CD4-positive, alpha-beta T cell treated with Interleukin-6 at 100 ng/mL for 8 hours (primary cell): ENCODE results near the gene LIF.
"Not testable (repeated sequence)": the region's sequence is repeated elsewhere in the genome, so short reads cannot be mapped to it uniquely, and the experiment has no call there.

Experiments
- DNase-seq: peaks from one replicate; pipeline ENCODE4 v3.0.0-alpha.2; 2020; ENCODE audit warnings: mixed read lengths, low spot score

The LIF gene

GRCh38 chr22:30241576-30242371 is 4.8 kb downstream of the LIF start:
- no peak for DNase-seq

GRCh38 chr22:30240541-30241417 is 5.8 kb downstream of the LIF start:
- DNase-seq, result no peak

GRCh38 chr22:30239488-30240405 is 6.8 kb downstream of the LIF start:
- no peak for DNase-seq

GRCh38 chr22:30238661-30239487 is 7.7 kb downstream of the LIF start:
- no peak for DNase-seq

GRCh38 chr22:30238136-30238535 is 8.4 kb downstream of the LIF start:
- no peak for DNase-seq

- DNase-seq, result no peak
These were observed 9.7 kb downstream of the LIF start for GRCh38 chr22:30236875-30237274.

GRCh38 chr22:30235687-30236170 is 10.8 kb downstream of the LIF start:
- DNase-seq, result no peak

- DNase-seq, result no peak
These were observed 11.6 kb downstream of the LIF start for GRCh38 chr22:30234786-30235470.

- DNase-seq, result not testable (repeated sequence)
These were observed 12.2 kb downstream of the LIF start for GRCh38 chr22:30234325-30234724.

- DNase-seq, result no peak
These were observed 13.0 kb downstream of the LIF start for GRCh38 chr22:30233582-30233981.

GRCh38 chr22:30232716-30233218 is 13.8 kb downstream of the LIF start:
- DNase-seq, result no peak

GRCh38 chr22:30230787-30231461 is 15.6 kb downstream of the LIF start:
- DNase-seq, result no peak

- DNase-seq, result no peak
These were observed 16.2 kb downstream of the LIF start for GRCh38 chr22:30230330-30230729.

- DNase-seq, result no peak
These were observed 17.8 kb downstream of the LIF start for GRCh38 chr22:30228509-30229359.

GRCh38 chr22:30227438-30228228 is 18.9 kb downstream of the LIF start:
- DNase-seq, result no peak

- DNase-seq, result no peak
These were observed 20.2 kb downstream of the LIF start for GRCh38 chr22:30226192-30226832.

- no peak for DNase-seq
These were observed 21.2 kb downstream of the LIF start for GRCh38 chr22:30225220-30225927.
